Measurements from ENCODE around the gene SCO2.

Gene SCO2

DNA sequence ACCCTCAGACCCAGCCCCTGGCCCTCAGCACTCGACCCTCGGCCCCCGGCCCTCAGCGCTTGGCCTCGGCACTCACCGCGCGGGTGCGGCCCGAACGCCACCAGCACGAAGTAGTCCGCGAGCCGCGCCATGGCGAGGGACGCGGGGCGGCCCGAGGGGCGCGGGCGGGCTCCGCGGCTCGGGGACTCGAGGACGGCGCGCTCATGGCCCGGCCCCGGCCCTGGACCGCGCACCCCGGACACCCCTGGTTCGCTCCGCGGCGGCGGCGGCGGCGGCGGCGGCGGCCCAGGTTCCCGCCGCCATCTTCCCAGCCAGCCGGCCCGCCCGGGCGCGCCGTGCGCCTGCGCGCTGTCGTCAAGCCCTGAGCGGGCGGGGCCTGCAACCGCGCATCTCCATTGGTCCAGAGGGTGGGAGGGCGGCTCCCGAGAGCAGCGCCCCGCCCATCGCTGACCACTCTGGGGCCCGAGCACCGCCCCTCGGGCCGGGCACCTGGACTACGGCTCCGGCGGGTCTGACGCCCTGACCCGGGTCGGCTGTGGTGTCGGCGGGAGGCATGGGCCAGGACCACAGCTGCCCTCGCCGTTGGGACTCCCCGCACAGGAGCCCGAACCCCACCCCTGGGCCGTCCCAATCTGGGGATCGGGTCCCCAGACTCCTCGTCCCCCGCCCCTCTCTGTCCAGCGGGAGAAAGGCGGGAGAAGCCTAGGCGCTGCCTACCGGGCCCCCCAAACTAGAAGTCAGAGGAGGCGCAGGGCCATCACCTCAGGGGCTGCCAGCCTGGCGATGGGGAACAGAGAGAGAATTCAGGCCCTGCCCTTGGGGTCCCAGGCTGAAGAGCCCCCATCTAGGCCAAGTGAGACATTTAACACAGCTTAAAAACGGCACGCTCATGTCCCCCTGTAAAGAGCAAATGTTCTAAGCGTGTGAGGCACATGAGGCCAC, 50.4 kb downstream of the SCO2 start, which contains the start of gene SBF1:
Gene SBF1 (minus strand): TSS at position 326 of the 942 bp plus-strand sequence. CDS start 195 bp downstream, at position 131.
- Histone ChIP-seq H3K4me3 (ENCODE audit: insufficient read depth, low read depth, low read length) (peak within 1 kb of the TSS; percentile 73), H3K9me3 (ENCODE audit: control insufficient read depth, low read length) (no peaks in the 10 kb centered on the region), H3K27ac (ENCODE audit: insufficient read depth, low read depth, low read length, poor library complexity, severe bottlenecking) (no peak within 1 kb of the TSS), H3K4me1 (ENCODE audit: control insufficient read depth, insufficient read depth, low read length) (peaks cover 19% of the 10 kb centered on the region), H3K27me3 (ENCODE audit: control insufficient read depth, insufficient read depth, low read length, poor library complexity, severe bottlenecking) (peaks cover 13% of the 10 kb centered on the region), H3K36me3 (ENCODE audit: control insufficient read depth, insufficient read depth, low read length) (no peaks in the 10 kb centered on the region)
- 4% methylated on average over 97 of the region's 97 CpGs for WGBS, 2 experiments

GRCh38 chr22:50473855-50474671, 51.3 kb downstream of the SCO2 start:
- Histone ChIP-seq H3K4me3 (ENCODE audit: insufficient read depth, low read depth, low read length) (peak overlapping the region; percentile 73), H3K27me3 (ENCODE audit: control insufficient read depth, insufficient read depth, low read length, poor library complexity, severe bottlenecking) (peaks cover 4% of the 10 kb centered on the region), H3K36me3 (ENCODE audit: control insufficient read depth, insufficient read depth, low read length) (no peaks in the 10 kb centered on the region), H3K9me3 (ENCODE audit: control insufficient read depth, low read length) (no peaks in the 10 kb centered on the region), H3K27ac (ENCODE audit: insufficient read depth, low read depth, low read length, poor library complexity, severe bottlenecking) (no peak overlapping the region), H3K4me1 (ENCODE audit: control insufficient read depth, insufficient read depth, low read length) (peaks cover 22% of the 10 kb centered on the region)
- WGBS, 2 experiments, result 15 to 16% methylated on average over 62 of the region's 62 CpGs
